Neural cell (in vitro differentiated cells): ENCODE results near the gene TMEM30A. TPM values are rescaled to one million over a fixed set of nuclear protein-coding genes. Genes with fewer than 3 reads are reported as not detected.

Source experiments
- H2AFZ ChIP-seq: fragments of 200-600, 300-800 bp; sonication (generic), shearing (Covaris generic); 2 replicates; pipeline ENCODE4 v1.6.0; 2014; ENCODE audit warnings: low read depth, mild to moderate bottlenecking, antibody characterized with exemption, low read length, moderate library complexity
- H3F3A ChIP-seq: fragments of 200-600 bp; shearing (Covaris generic); 2 replicates; pipeline ENCODE4 v1.6.1; 2016; ENCODE audit warnings: mild to moderate bottlenecking, moderate library complexity, mixed read lengths, antibody characterized with exemption, low read length; ENCODE audit not compliant: insufficient read depth, poor library complexity, severe bottlenecking
- H3K27ac ChIP-seq: fragments of 200-600, 300-800 bp; sonication (generic), shearing (Covaris generic); 2 replicates; pipeline ENCODE4 v1.5.1; 2014; ENCODE audit warnings: mild to moderate bottlenecking, low read length, moderate library complexity
- H3K27me3 ChIP-seq: fragments of 300-800, 200-600 bp; sonication (generic), shearing (Covaris generic); 2 replicates; pipeline ENCODE4 v1.6.0; 2014; ENCODE audit warnings: mild to moderate bottlenecking, low read depth, low read length, moderate library complexity; ENCODE audit not compliant: insufficient read depth
- H3K36me3 ChIP-seq: fragments of 300-800, 200-600 bp; sonication (generic), shearing (Covaris generic); 2 replicates; pipeline ENCODE4 v1.5.1; 2014; ENCODE audit warnings: mild to moderate bottlenecking, antibody characterized with exemption, low read length, moderate library complexity; ENCODE audit not compliant: insufficient read depth
- H3K4me2 ChIP-seq: fragments of 300-800, 200-600 bp; sonication (generic), shearing (Covaris generic); 2 replicates; pipeline ENCODE4 v1.6.0; 2014; ENCODE audit warnings: mild to moderate bottlenecking, low read length
- H3K4me3 ChIP-seq: fragments of 300-800, 200-600 bp; sonication (generic), shearing (Covaris generic); 2 replicates; pipeline ENCODE4 v1.5.1; 2014; ENCODE audit warnings: mild to moderate bottlenecking, low read length, moderate library complexity
- H3K79me2 ChIP-seq: fragments of 200-600 bp; shearing (Covaris generic); replicated peaks from 2 replicates; pipeline ENCODE4 v1.6.0; 2014; ENCODE audit warnings: mild to moderate bottlenecking, low read length, moderate library complexity; ENCODE audit not compliant: insufficient read depth
- H3K9ac ChIP-seq: fragments of 300-800, 200-600 bp; sonication (generic), shearing (Covaris generic); 2 replicates; pipeline ENCODE4 v1.6.1; 2016; ENCODE audit warnings: mild to moderate bottlenecking, low read length, mixed read lengths
- H3K9me2 ChIP-seq: fragments of 200-600 bp; shearing (Covaris generic); 2 replicates; pipeline ENCODE4 v1.6.1; 2016; ENCODE audit warnings: mild to moderate bottlenecking, low read length, mixed read lengths; ENCODE audit not compliant: insufficient read depth
- H3K9me3 ChIP-seq: fragments of 200-600, 300-800 bp; sonication (generic), shearing (Covaris generic); 2 replicates; pipeline ENCODE4 v1.6.1; 2016; ENCODE audit warnings: mild to moderate bottlenecking, mixed run types, low read length, moderate library complexity, mixed read lengths
- H4K20me1 ChIP-seq: fragments of 200-600 bp; shearing (Covaris generic); 2 replicates; pipeline ENCODE4 v1.6.1; 2016; ENCODE audit warnings: mild to moderate bottlenecking, mixed run types; ENCODE audit not compliant: insufficient read depth
- CTCF ChIP-seq: fragments of 450-650 bp; IDR thresholded peaks from 2 replicates; pipeline ENCODE4 v1.5.1; 2014; ENCODE audit warnings: antibody characterized with exemption, mild to moderate bottlenecking, moderate library complexity; ENCODE audit not compliant: poor library complexity, severe bottlenecking
- EP300 ChIP-seq: fragments of 450-650 bp; conservative IDR thresholded peaks from 2 replicates; pipeline ENCODE4 v1.6.1; 2014; ENCODE audit warnings: antibody characterized with exemption, mild to moderate bottlenecking, moderate library complexity; ENCODE audit not compliant: poor library complexity, severe bottlenecking
- EZH2 ChIP-seq: fragments of 200-600, 300-800 bp; shearing (Covaris generic), sonication (generic); IDR thresholded peaks from 2 replicates; pipeline ENCODE4 v1.6.1; 2014; ENCODE audit warnings: antibody characterized with exemption, low read length, borderline replicate concordance, mild to moderate bottlenecking; ENCODE audit not compliant: insufficient read depth, poor library complexity, severe bottlenecking
- MXI1 ChIP-seq: fragments of 450-650 bp; conservative IDR thresholded peaks from 2 replicates; pipeline ENCODE4 v1.6.1; 2014; ENCODE audit warnings: antibody characterized with exemption, mild to moderate bottlenecking; ENCODE audit not compliant: poor library complexity, severe bottlenecking
- POLR2AphosphoS5 ChIP-seq: IDR thresholded peaks from 2 replicates; pipeline ENCODE4 v1.6.1; 2012
- RAD21 ChIP-seq: fragments of 450-650 bp; conservative IDR thresholded peaks from 2 replicates; pipeline ENCODE4 v1.6.1; 2014; ENCODE audit warnings: antibody characterized with exemption, mild to moderate bottlenecking, moderate library complexity
- SMC3 ChIP-seq: fragments of 450-650 bp; conservative IDR thresholded peaks from 2 replicates; pipeline ENCODE4 v1.6.1; 2014; ENCODE audit warnings: antibody characterized with exemption, mild to moderate bottlenecking, moderate library complexity; ENCODE audit not compliant: poor library complexity
- TAF1 ChIP-seq: IDR thresholded peaks from 2 replicates; pipeline ENCODE4 v1.6.1; 2012; ENCODE audit warnings: low read depth
- polyA plus RNA-seq: library from polyadenylated mRNA; depleted of rRNA; stranded (reverse); fragments of >200 nt; gene quantifications from 2 replicates; pipeline ENCODE4 v1.2.3, GENCODE V29; 2014
- TF ChIP-seq, protein P1 (sequence below): IDR thresholded peaks from 2 replicates; pipeline ENCODE4 v1.6.1; 2012; ENCODE audit warnings: borderline replicate concordance

Gene TMEM30A
- polyA plus RNA-seq, 1 donor from 2014 or later, result 110 TPM

- H3F3A ChIP-seq, result no peaks in the 10 kb centered on the region
- no peak overlapping the region for H3K4me3 ChIP-seq
- H3K4me2 ChIP-seq, result peak overlapping the region; percentile 6
- no peak overlapping the region for H3K27ac ChIP-seq
- H3K9me2 ChIP-seq, result no peaks in the 10 kb centered on the region
- no peaks in the 10 kb centered on the region for H3K79me2 ChIP-seq
- H3K27me3 ChIP-seq, result no peaks in the 10 kb centered on the region
- TF ChIP-seq POLR2AphosphoS5 (no peak), CTCF (no peak), MXI1 (no peak), TAF1 (no peak), EZH2 (no peak)
- TF ChIP-seq, protein P1, sequence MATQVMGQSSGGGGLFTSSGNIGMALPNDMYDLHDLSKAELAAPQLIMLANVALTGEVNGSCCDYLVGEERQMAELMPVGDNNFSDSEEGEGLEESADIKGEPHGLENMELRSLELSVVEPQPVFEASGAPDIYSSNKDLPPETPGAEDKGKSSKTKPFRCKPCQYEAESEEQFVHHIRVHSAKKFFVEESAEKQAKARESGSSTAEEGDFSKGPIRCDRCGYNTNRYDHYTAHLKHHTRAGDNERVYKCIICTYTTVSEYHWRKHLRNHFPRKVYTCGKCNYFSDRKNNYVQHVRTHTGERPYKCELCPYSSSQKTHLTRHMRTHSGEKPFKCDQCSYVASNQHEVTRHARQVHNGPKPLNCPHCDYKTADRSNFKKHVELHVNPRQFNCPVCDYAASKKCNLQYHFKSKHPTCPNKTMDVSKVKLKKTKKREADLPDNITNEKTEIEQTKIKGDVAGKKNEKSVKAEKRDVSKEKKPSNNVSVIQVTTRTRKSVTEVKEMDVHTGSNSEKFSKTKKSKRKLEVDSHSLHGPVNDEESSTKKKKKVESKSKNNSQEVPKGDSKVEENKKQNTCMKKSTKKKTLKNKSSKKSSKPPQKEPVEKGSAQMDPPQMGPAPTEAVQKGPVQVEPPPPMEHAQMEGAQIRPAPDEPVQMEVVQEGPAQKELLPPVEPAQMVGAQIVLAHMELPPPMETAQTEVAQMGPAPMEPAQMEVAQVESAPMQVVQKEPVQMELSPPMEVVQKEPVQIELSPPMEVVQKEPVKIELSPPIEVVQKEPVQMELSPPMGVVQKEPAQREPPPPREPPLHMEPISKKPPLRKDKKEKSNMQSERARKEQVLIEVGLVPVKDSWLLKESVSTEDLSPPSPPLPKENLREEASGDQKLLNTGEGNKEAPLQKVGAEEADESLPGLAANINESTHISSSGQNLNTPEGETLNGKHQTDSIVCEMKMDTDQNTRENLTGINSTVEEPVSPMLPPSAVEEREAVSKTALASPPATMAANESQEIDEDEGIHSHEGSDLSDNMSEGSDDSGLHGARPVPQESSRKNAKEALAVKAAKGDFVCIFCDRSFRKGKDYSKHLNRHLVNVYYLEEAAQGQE, result no peak
- peak overlapping the region; percentile 21 for H2AFZ ChIP-seq
- H3K9ac ChIP-seq, result no peak overlapping the region
- H4K20me1 ChIP-seq, result no peaks in the 10 kb centered on the region
- H3K9me3 ChIP-seq, result no peaks in the 10 kb centered on the region
- no peaks in the 10 kb centered on the region for H3K36me3 ChIP-seq
Measured at GRCh38 chr6:75326557-75327258, 42.1 kb upstream of the TMEM30A start.

DNA sequence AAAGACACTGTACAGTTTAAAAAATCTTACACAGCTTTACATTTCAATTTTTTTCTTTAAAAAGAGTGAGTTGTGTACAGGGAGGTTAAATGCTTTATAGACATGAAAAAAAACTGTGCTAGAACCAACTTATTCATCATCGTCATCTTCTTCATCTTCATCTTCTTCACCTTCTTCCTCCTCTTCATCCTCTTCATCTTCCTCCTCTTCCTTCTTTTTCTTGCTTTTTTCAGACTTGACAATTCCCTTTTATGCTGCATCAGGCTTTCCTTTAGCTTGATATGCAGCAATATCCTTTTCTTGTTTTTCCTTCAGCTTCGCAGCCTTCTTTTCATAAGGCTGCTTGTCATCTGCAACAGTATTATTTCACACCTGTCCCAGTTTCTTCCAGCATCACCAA is 34.3 kb upstream of the TMEM30A start:
- Histone ChIP-seq H3K79me2 (no peaks in the 10 kb centered on the region), H3K9me2 (no peaks in the 10 kb centered on the region), H3F3A (no peaks in the 10 kb centered on the region), H3K36me3 (no peaks in the 10 kb centered on the region), H3K4me2 (no peak overlapping the region), H3K4me3 (no peak overlapping the region), H4K20me1 (no peaks in the 10 kb centered on the region), H2AFZ (no peak overlapping the region), H3K27ac (no peak overlapping the region), H3K9ac (no peak overlapping the region), H3K27me3 (no peaks in the 10 kb centered on the region), H3K9me3 (no peaks in the 10 kb centered on the region)
- TF ChIP-seq MXI1, result no peak
- no peak for TF ChIP-seq SMC3
- no peak for TF ChIP-seq EZH2
- no peak for TF ChIP-seq RAD21
- TF ChIP-seq TAF1, result no peak
- TF ChIP-seq POLR2AphosphoS5, result no peak
- no peak for TF ChIP-seq EP300
- TF ChIP-seq, protein P1, result no peak
- TF ChIP-seq CTCF, result no peak
